NCI-H146 treated with DMSO at 0.1 percent for 48 hours (cell line): ENCODE measurements around the gene AKT1S1.
"Not testable (repeated sequence)": the region's sequence is repeated elsewhere in the genome, so short reads cannot be mapped to it uniquely, and the experiment has no call there.

Experiments
- DNase-seq: peaks from one replicate; lab custom pipeline; 2025; ENCODE audit not compliant: unreplicated experiment; lab: John Stamatoyannopoulos, UW

AKT1S1 gene

GRCh38 chr19:49877020-49877878 lies at the start of gene AKT1S1, which contains the start of gene TBC1D17:
Gene AKT1S1, minus strand, starts transcription at chr19:49877355. Its CDS starts 4,060 bp downstream, at chr19:49873295.
Gene TBC1D17, plus strand, starts transcription at chr19:49877702. Its CDS starts 22 bp downstream, at chr19:49877724.
- peak; percentile 99 for DNase-seq

- no peak for DNase-seq
These were observed 49.4 kb upstream of the AKT1S1 start for GRCh38 chr19:49926515-49926914.

- DNase-seq: no peak
These were observed 48.3 kb upstream of the AKT1S1 start for GRCh38 chr19:49925486-49925885.

- DNase-seq: not testable (repeated sequence)
These were observed 47.7 kb upstream of the AKT1S1 start for GRCh38 chr19:49924881-49925210.

GRCh38 chr19:49924004-49924880 lies 47.1 kb upstream of the AKT1S1 start:
- DNase-seq: no peak

GRCh38 chr19:49923055-49924003 lies 46.2 kb upstream of the AKT1S1 start:
- DNase-seq: no peak

GRCh38 chr19:49921871-49922795 lies 45.0 kb upstream of the AKT1S1 start:
- no peak for DNase-seq

GRCh38 chr19:49920624-49921363 lies 43.6 kb upstream of the AKT1S1 start:
- no peak for DNase-seq

GRCh38 chr19:49918089-49918488 lies 40.9 kb upstream of the AKT1S1 start:
- no peak for DNase-seq

- no peak for DNase-seq
These were observed 39.9 kb upstream of the AKT1S1 start for GRCh38 chr19:49916839-49917733.

- DNase-seq: no peak
These were observed 38.1 kb upstream of the AKT1S1 start for GRCh38 chr19:49915271-49915670.

- no peak for DNase-seq
These were observed 36.6 kb upstream of the AKT1S1 start for GRCh38 chr19:49913720-49914119.

GRCh38 chr19:49912965-49913685 lies 36.0 kb upstream of the AKT1S1 start:
- DNase-seq: no peak

GRCh38 chr19:49911381-49912145 lies 34.4 kb upstream of the AKT1S1 start:
- no peak for DNase-seq

GRCh38 chr19:49910179-49910578 lies 33.0 kb upstream of the AKT1S1 start:
- DNase-seq: no peak
